MM.1S (cell line): Measurements from ENCODE around the gene KCNMB4.

Experiments used
- DNase-seq: peaks from one replicate; pipeline ENCODE4 v3.0.0-alpha.2; 2015
- H2AFZ ChIP-seq: fragments of 300-600 bp; sonication (generic); 2 replicates; pipeline ENCODE4 v1.6.0; 2016; ENCODE audit warnings: antibody characterized with exemption, low read length
- H3F3A ChIP-seq: fragments of 300-600 bp; sonication (generic); 2 replicates; pipeline ENCODE4 v1.6.1; 2016; ENCODE audit warnings: mild to moderate bottlenecking, antibody characterized with exemption, low read length, moderate library complexity, mixed read lengths; ENCODE audit not compliant: insufficient read depth
- H3K27ac ChIP-seq: fragments of 300-600 bp; sonication (generic); 2 replicates; pipeline ENCODE4 v1.5.1; 2016; ENCODE audit warnings: mild to moderate bottlenecking, low read length
- H3K27me3 ChIP-seq: fragments of 300-600 bp; sonication (generic); replicated peaks from 2 replicates; pipeline ENCODE4 v1.6.0; 2016; ENCODE audit warnings: low read length; ENCODE audit not compliant: insufficient read depth
- H3K36me3 ChIP-seq: fragments of 300-600 bp; sonication (generic); replicated peaks from 2 replicates; pipeline ENCODE4 v1.6.1; 2016; ENCODE audit warnings: mild to moderate bottlenecking, low read length, mixed read lengths; ENCODE audit not compliant: insufficient read depth
- H3K4me1 ChIP-seq: fragments of 300-600 bp; sonication (generic); 2 replicates; pipeline ENCODE4 v1.6.1; 2016; ENCODE audit warnings: low read length, mixed read lengths
- H3K4me2 ChIP-seq: fragments of 300-600 bp; sonication (generic); 2 replicates; pipeline ENCODE4 v1.6.0; 2016; ENCODE audit warnings: low read depth, low read length
- H3K4me3 ChIP-seq: fragments of 300-600 bp; sonication (generic); 2 replicates; pipeline ENCODE4 v1.5.1; 2016; ENCODE audit warnings: low read length, mixed read lengths
- H3K79me2 ChIP-seq: fragments of 300-600 bp; sonication (generic); 2 replicates; pipeline ENCODE4 v1.6.1; 2016; ENCODE audit warnings: mixed run types, low read length, mixed read lengths
- H3K9ac ChIP-seq: fragments of 300-600 bp; sonication (generic); 2 replicates; pipeline ENCODE4 v1.6.1; 2016; ENCODE audit warnings: low read length, mixed read lengths
- H3K9me2 ChIP-seq: fragments of 300-600 bp; sonication (generic); replicated peaks from 2 replicates; pipeline ENCODE4 v1.6.1; 2016; ENCODE audit warnings: mild to moderate bottlenecking, low read length, mixed read lengths; ENCODE audit not compliant: insufficient read depth
- H3K9me3 ChIP-seq: fragments of 300-600 bp; sonication (generic); replicated peaks from 2 replicates; pipeline ENCODE4 v1.6.1; 2016; ENCODE audit warnings: mild to moderate bottlenecking, low read length, mixed read lengths; ENCODE audit not compliant: insufficient read depth
- H4K20me1 ChIP-seq: fragments of 300-600 bp; sonication (generic); 2 replicates; pipeline ENCODE4 v1.6.1; 2016; ENCODE audit warnings: mild to moderate bottlenecking, low read length, moderate library complexity, mixed read lengths; ENCODE audit not compliant: insufficient read depth
- CTCF ChIP-seq: fragments of 300-600 bp; sonication (generic); IDR thresholded peaks from 2 replicates; pipeline ENCODE4 v1.5.1; 2016; ENCODE audit warnings: antibody characterized with exemption, low read length, mixed read lengths
- EZH2 ChIP-seq: fragments of 300-600 bp; sonication (generic); optimal IDR thresholded peaks from 2 replicates; pipeline ENCODE3; 2017; ENCODE audit warnings: low read depth, mild to moderate bottlenecking, antibody characterized with exemption, low read length, mixed read lengths
- EZH2phosphoT487 ChIP-seq: fragments of 300-600 bp; sonication (generic); IDR thresholded peaks from 2 replicates; pipeline ENCODE4 v1.6.1; 2018; ENCODE audit warnings: antibody characterized with exemption, low read length

The KCNMB4 gene

GRCh38 chr12:70355972-70356371 is 10.1 kb upstream of the KCNMB4 start:
- Histone ChIP-seq H3K9ac (no peak overlapping the region), H3K27ac (no peak overlapping the region)
- DNase-seq = no peak

GRCh38 chr12:70359458-70360197 is 6.5 kb upstream of the KCNMB4 start:
- Histone ChIP-seq H3K27ac (no peak overlapping the region), H3K4me2 (no peak overlapping the region), H3K36me3 (0 out of 2 replicates have a peak, but pooled peaks cover 2% of the 10 kb centered on the region), H3K27me3 (peaks cover 11% of the 10 kb centered on the region; the same call in 1 of the 2 replicates), H3K9ac (no peak overlapping the region), H3K4me1 (no peaks in the 10 kb centered on the region; the same call in 1 of the 2 replicates), H3K79me2 (no peaks in the 10 kb centered on the region), H3K9me2 (no peaks in the 10 kb centered on the region), H3K9me3 (no peaks in the 10 kb centered on the region), H2AFZ (no peak overlapping the region), H3F3A (no peaks in the 10 kb centered on the region), H3K4me3 (no peak overlapping the region), H4K20me1 (no peaks in the 10 kb centered on the region)
- no peak for TF ChIP-seq EZH2
- no peak for TF ChIP-seq EZH2phosphoT487
- no peak for TF ChIP-seq CTCF
- DNase-seq = no peak

More at GRCh38 chr12:70355972-70356371, 10.1 kb upstream of the KCNMB4 start:
- no peaks in the 10 kb centered on the region for H3K4me1 ChIP-seq
- no peak overlapping the region for H3K4me2 ChIP-seq
- no peaks in the 10 kb centered on the region for H3K79me2 ChIP-seq
- TF ChIP-seq EZH2phosphoT487 (no peak), CTCF (no peak), EZH2 (no peak)
- H2AFZ ChIP-seq = no peak overlapping the region
- H3K9me2 ChIP-seq = no peaks in the 10 kb centered on the region
- 0 out of 2 replicates have a peak, but pooled peaks cover 5% of the 10 kb centered on the region for H3K36me3 ChIP-seq
- no peaks in the 10 kb centered on the region for H3F3A ChIP-seq
- no peaks in the 10 kb centered on the region for H4K20me1 ChIP-seq
- H3K4me3 ChIP-seq = no peak overlapping the region
- no peaks in the 10 kb centered on the region for H3K27me3 ChIP-seq
- H3K9me3 ChIP-seq = no peaks in the 10 kb centered on the region

- no peaks in the 10 kb centered on the region for H4K20me1 ChIP-seq
- H3K9me2 ChIP-seq = no peaks in the 10 kb centered on the region
- H3K9me3 ChIP-seq = no peaks in the 10 kb centered on the region
- TF ChIP-seq EZH2 (no peak), EZH2phosphoT487 (no peak), CTCF (no peak)
- H3K4me3 ChIP-seq = no peak overlapping the region
- peaks cover 2% of the 10 kb centered on the region; the same call in 1 of the 2 replicates for H3F3A ChIP-seq
- no peak for DNase-seq
- no peak overlapping the region for H3K9ac ChIP-seq
- H2AFZ ChIP-seq = no peak overlapping the region
- H3K27ac ChIP-seq = no peak overlapping the region
- H3K4me2 ChIP-seq = no peak overlapping the region
- peaks cover 11% of the 10 kb centered on the region; the same call in 1 of the 2 replicates for H3K27me3 ChIP-seq
- no peaks in the 10 kb centered on the region for H3K36me3 ChIP-seq
- H3K4me1 ChIP-seq = no peaks in the 10 kb centered on the region; the same call in 1 of the 2 replicates
- H3K79me2 ChIP-seq = no peaks in the 10 kb centered on the region
These were observed 5.9 kb upstream of the KCNMB4 start for GRCh38 chr12:70360218-70360617.
